ENCODE data around the gene KCNE4. TPM values are rescaled to one million over a fixed set of nuclear protein-coding genes. Genes with fewer than 3 reads are reported as not detected.

Gene KCNE4
- total RNA-seq, 6 experiments from 2014 or later, result 0.17 to 1.2 (median 1.1) TPM

GRCh38 chr2:223100061-223100511, 48.1 kb downstream of the KCNE4 start:
- Histone ChIP-seq H3K27me3 (no peaks in the 10 kb centered on the region), H3K27ac (no peak overlapping the region), H3K36me3 (no peaks in the 10 kb centered on the region), H3K9me3 (no peaks in the 10 kb centered on the region), H3K4me3 (no peak overlapping the region), H3K4me1 (no peaks in the 10 kb centered on the region)
- intact Hi-C loops (cut with DNase I), result no loop called here
- WGBS (ENCODE audit: insufficient coverage, low coverage, low lambda C conversion rate, missing lambda C conversion rate), result 33% methylated on average over 3 of the region's 4 CpGs
- DNase-seq (peak in 1 of 3 donors; percentile 46), ATAC-seq (peak in 1 of 4 donors; percentile 51)
- TF ChIP-seq CTCF (IDR thresholded peaks at IDR 0.05) (no peak), POLR2A (IDR thresholded peaks at IDR 0.05) (no peak)

- Histone ChIP-seq H3K4me3 (no peak overlapping the region), H3K4me1 (no peaks in the 10 kb centered on the region), H3K9me3 (no peaks in the 10 kb centered on the region), H3K27me3 (no peaks in the 10 kb centered on the region), H3K27ac (no peak overlapping the region), H3K36me3 (no peaks in the 10 kb centered on the region)
- peak; percentile 23 to 49 (median 36) for TF ChIP-seq CTCF (IDR thresholded peaks at IDR 0.05)
- no peak for TF ChIP-seq POLR2A (IDR thresholded peaks at IDR 0.05)
- intact Hi-C loops (cut with DNase I), result no loop called here
- WGBS (ENCODE audit: insufficient coverage, low coverage, low lambda C conversion rate, missing lambda C conversion rate), result 26% methylated on average over 3 of the region's 4 CpGs
- ATAC-seq, result peak; percentile 66 to 79 (median 74)
- DNase-seq, result no peak
Measured at GRCh38 chr2:223101340-223102039, 49.5 kb downstream of the KCNE4 start.

GRCh38 chr2:223102040-223102400, 50.0 kb downstream of the KCNE4 start:
- WGBS (ENCODE audit: insufficient coverage, low coverage, low lambda C conversion rate, missing lambda C conversion rate), result 80% methylated on average over 1 of the region's 3 CpGs
- DNase-seq (no peak), ATAC-seq (peak in 1 of 4 donors; percentile 11)
- Histone ChIP-seq H3K9me3 (no peaks in the 10 kb centered on the region), H3K4me1 (no peaks in the 10 kb centered on the region), H3K27me3 (no peaks in the 10 kb centered on the region), H3K4me3 (no peak overlapping the region), H3K36me3 (no peaks in the 10 kb centered on the region), H3K27ac (no peak overlapping the region)
- intact Hi-C loops (cut with DNase I), result no loop called here
- TF ChIP-seq POLR2A (IDR thresholded peaks at IDR 0.05) (no peak), CTCF (IDR thresholded peaks at IDR 0.05) (no peak)

- ATAC-seq (no peak), DNase-seq (no peak)
- 65% methylated on average over 3 of the region's 3 CpGs for WGBS (ENCODE audit: insufficient coverage, low coverage, low lambda C conversion rate, missing lambda C conversion rate)
- Histone ChIP-seq H3K4me3 (no peak overlapping the region), H3K27ac (no peak overlapping the region), H3K27me3 (no peaks in the 10 kb centered on the region), H3K4me1 (no peaks in the 10 kb centered on the region), H3K36me3 (no peaks in the 10 kb centered on the region), H3K9me3 (no peaks in the 10 kb centered on the region)
- no peak for TF ChIP-seq POLR2A (IDR thresholded peaks at IDR 0.05)
- no peak for TF ChIP-seq CTCF (IDR thresholded peaks at IDR 0.05)
- intact Hi-C loops (cut with DNase I), result no loop called here
Measured at GRCh38 chr2:223102450-223102849, 50.5 kb downstream of the KCNE4 start.

Data from right lobe of liver (tissue), 6 donors.